ENCODE measurements around the gene GLI3. TPM values are rescaled to one million over a fixed set of nuclear protein-coding genes. Genes with fewer than 3 reads are reported as not detected.

The GLI3 gene
- total and polyA plus RNA-seq, 12 donors: 0.51 to 9.1 (median 5.3) TPM

- Histone ChIP-seq H3K9me3 (no peaks in the 10 kb centered on the region), H3K4me1 (peaks cover 0 to 3% (median 0%) of the 10 kb centered on the region in 9 donors), H3K27me3 (no peaks in the 10 kb centered on the region), H3K4me3 (no peak overlapping the region), H3K27ac (no peak overlapping the region), H3K36me3 (peaks cover 0 to 23% (median 0%) of the 10 kb centered on the region in 9 donors)
- intact Hi-C loops (cut with DNase I): no loop called here
- ATAC-seq (no peak), DNase-seq (no peak)
- TF ChIP-seq CTCF (IDR thresholded peaks at IDR 0.05): no peak
Observed at GRCh38 chr7:42033480-42033879, 203.5 kb downstream of the GLI3 start.

GRCh38 chr7:42029405-42029804, 207.6 kb downstream of the GLI3 start:
- DNase-seq (no peak), ATAC-seq (no peak)
- 78 to 81% methylated on average over 6 of the region's 6 CpGs for WGBS, 2 donors
- Histone ChIP-seq H3K4me1 (no peaks in the 10 kb centered on the region), H3K27ac (no peak overlapping the region), H3K27me3 (no peaks in the 10 kb centered on the region), H3K9me3 (no peaks in the 10 kb centered on the region), H3K4me3 (no peak overlapping the region), H3K36me3 (peaks cover 0 to 18% (median 0%) of the 10 kb centered on the region in 9 donors)
- TF ChIP-seq CTCF (IDR thresholded peaks at IDR 0.05): no peak
- intact Hi-C loops (cut with DNase I): no loop called here

GRCh38 chr7:42027521-42027920, 209.5 kb downstream of the GLI3 start:
- Histone ChIP-seq H3K27ac (no peak overlapping the region), H3K4me3 (no peak overlapping the region), H3K36me3 (peaks cover 0 to 34% (median 0%) of the 10 kb centered on the region in 9 donors), H3K9me3 (no peaks in the 10 kb centered on the region), H3K27me3 (no peaks in the 10 kb centered on the region), H3K4me1 (no peaks in the 10 kb centered on the region)
- WGBS, 2 donors: 87 to 93% methylated on average over 3 of the region's 3 CpGs
- intact Hi-C loops (cut with DNase I): no loop called here
- DNase-seq (no peak), ATAC-seq (no peak)
- no peak for TF ChIP-seq CTCF (IDR thresholded peaks at IDR 0.05)

GRCh38 chr7:42026622-42027197, 210.3 kb downstream of the GLI3 start:
- Histone ChIP-seq H3K4me1 (no peaks in the 10 kb centered on the region), H3K27ac (no peak overlapping the region), H3K9me3 (no peaks in the 10 kb centered on the region), H3K36me3 (peaks cover 0 to 39% (median 0%) of the 10 kb centered on the region in 9 donors), H3K27me3 (no peaks in the 10 kb centered on the region), H3K4me3 (no peak overlapping the region)
- TF ChIP-seq CTCF (IDR thresholded peaks at IDR 0.05): no peak
- DNase-seq (no peak), ATAC-seq (no peak)
- WGBS, 2 donors: 92 to 95% methylated on average over 6 of the region's 6 CpGs
- intact Hi-C loops (cut with DNase I): no loop called here
